ENCODE results near the gene PKIG.
"Not testable (repeated sequence)": the region's sequence is repeated elsewhere in the genome, so short reads cannot be mapped to it uniquely, and the experiment has no call there.

Gene PKIG

DNA sequence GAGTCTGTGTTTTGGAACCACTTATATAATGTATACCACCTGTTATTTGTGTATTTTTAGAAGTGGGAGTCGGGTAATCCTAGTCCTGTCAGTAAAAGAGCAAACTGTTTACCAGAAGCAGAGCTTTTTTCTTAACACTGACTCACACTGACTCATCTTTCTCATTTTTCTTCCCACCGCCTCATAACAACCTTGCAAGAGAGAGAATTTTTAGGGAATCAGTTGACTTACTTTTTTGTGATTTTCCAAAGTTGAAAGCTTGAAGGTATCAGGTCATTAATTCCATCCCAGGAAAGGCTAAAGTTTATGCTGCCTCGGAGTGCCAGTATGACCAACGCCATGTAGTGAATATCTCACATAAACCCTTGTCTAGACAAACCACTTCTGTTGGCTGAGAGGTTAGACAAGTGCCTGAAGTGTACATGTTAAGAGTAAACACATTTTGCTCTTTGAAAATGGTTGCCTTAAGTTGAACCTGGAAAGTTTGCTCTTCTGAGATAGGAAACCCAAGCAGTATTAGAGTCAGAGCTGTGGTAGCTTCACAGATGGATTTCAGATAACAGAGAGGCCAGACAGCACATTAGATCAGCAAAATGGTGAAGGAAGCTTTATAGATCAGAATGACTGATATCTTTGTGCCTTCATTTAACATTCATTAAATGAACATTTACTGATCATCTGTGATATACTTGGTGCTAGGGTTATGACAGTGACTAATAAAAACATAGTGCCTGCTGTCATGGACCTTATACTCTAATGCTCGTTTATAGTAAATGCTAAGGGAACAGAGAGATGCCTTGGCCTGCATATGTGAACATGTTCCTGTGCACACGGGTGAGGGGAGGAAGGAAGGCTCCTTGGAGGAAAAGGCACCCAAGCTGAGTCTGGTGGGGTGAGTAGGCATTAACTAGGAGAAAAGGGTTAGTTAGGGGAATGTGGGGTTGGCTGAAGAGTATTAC lies 29.1 kb upstream of the PKIG start:
- DNase-seq (ENCODE audit: low read depth): no peak
- no peak overlapping the region for H3K4me3 ChIP-seq (ENCODE audit: low read depth, low read length)
- TF ChIP-seq, protein P1, sequence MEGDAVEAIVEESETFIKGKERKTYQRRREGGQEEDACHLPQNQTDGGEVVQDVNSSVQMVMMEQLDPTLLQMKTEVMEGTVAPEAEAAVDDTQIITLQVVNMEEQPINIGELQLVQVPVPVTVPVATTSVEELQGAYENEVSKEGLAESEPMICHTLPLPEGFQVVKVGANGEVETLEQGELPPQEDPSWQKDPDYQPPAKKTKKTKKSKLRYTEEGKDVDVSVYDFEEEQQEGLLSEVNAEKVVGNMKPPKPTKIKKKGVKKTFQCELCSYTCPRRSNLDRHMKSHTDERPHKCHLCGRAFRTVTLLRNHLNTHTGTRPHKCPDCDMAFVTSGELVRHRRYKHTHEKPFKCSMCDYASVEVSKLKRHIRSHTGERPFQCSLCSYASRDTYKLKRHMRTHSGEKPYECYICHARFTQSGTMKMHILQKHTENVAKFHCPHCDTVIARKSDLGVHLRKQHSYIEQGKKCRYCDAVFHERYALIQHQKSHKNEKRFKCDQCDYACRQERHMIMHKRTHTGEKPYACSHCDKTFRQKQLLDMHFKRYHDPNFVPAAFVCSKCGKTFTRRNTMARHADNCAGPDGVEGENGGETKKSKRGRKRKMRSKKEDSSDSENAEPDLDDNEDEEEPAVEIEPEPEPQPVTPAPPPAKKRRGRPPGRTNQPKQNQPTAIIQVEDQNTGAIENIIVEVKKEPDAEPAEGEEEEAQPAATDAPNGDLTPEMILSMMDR (IDR thresholded peaks at IDR 0.05; ENCODE audit: insufficient read depth, low read depth, low read length, missing control alignments): no peak

DNA sequence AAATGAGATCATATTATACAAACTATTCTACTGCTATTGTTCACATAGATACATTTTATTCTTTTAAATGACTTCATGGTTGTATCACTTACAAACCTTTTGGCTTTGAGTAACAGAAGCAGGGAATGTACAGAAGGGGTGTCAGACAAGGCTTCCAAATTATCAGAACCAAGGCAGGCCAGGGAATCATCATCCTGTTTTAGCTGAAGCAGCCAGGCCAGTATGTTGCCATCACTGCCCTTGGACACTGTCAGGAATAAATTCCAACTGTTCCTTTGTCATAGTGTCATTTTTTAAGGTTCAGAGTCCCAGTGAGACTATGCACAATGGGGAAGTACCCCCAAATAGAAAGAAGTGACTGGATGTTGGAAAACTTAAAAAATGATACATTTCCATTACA lies 23.1 kb upstream of the PKIG start:
- no peak overlapping the region for H3K4me3 ChIP-seq (ENCODE audit: low read depth, low read length)
- TF ChIP-seq, protein P1 (IDR thresholded peaks at IDR 0.05; ENCODE audit: insufficient read depth, low read depth, low read length, missing control alignments): no peak
- DNase-seq (ENCODE audit: low read depth): no peak

DNA sequence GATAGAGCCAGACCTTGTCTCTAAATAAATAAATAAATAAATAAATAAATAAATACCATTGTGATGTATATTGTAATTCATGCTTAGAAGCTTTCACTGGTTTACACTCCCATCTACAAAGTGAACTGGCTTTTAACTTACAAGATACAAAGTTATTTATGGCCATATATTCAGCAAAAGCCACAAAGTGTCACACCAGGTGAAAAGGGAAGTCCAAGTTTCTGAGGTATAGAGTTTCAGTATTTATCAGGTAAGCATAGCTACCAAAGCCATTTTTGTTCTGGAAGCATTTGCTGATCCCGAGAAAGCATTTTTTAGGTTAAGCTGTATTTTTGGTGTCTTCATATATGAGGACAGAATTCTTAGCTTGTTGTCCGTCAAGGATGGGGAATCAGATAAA lies 22.1 kb upstream of the PKIG start:
- TF ChIP-seq, protein P1 (IDR thresholded peaks at IDR 0.05; ENCODE audit: insufficient read depth, low read depth, low read length, missing control alignments): no peak
- DNase-seq (ENCODE audit: low read depth): peak; percentile 12
- H3K4me3 ChIP-seq (ENCODE audit: low read depth, low read length): no peak overlapping the region

DNA sequence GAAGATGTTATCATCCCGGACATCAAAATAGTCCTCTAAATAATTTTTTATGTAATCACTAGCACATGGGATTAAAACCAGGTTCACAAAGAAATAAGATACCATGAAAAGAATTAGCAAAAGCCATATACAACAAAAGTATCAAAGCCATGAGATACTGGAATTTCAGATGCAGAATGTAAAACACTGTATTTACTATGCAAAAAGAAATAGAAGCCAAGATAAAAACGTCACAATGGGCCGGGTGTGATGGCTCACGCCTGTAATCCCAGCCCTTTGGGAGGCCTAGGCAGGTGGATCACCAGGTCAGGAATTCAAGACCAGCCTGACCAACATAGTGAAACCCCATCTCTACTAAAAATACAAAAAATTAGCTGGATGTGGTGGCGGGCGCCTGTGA lies 21.6 kb upstream of the PKIG start:
- not testable (repeated sequence) for DNase-seq (ENCODE audit: low read depth); H3K4me3 ChIP-seq (ENCODE audit: low read depth, low read length)

DNA sequence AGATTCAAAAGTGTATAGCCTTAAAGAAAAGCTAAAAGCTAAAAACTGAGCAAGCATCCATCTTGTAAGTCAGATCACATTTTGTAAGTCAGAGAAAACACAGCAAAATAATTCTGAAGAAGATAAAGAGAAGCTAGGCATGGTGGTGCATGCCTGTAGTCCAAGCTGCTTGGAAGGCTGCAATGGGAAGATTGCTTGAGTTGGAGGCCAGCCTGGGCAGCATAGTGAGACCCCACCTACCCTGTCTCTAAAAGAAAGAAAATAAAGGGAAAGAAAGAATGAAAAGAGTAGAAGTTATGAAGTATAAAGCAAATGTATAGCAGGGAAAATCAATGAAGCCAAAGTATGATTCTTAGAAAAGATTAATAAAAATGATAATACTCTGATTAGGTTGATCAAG lies 20.5 kb upstream of the PKIG start:
- DNase-seq (ENCODE audit: low read depth): no peak
- no peak overlapping the region for H3K4me3 ChIP-seq (ENCODE audit: low read depth, low read length)
- TF ChIP-seq, protein P1 (IDR thresholded peaks at IDR 0.05; ENCODE audit: insufficient read depth, low read depth, low read length, missing control alignments): no peak

DNA sequence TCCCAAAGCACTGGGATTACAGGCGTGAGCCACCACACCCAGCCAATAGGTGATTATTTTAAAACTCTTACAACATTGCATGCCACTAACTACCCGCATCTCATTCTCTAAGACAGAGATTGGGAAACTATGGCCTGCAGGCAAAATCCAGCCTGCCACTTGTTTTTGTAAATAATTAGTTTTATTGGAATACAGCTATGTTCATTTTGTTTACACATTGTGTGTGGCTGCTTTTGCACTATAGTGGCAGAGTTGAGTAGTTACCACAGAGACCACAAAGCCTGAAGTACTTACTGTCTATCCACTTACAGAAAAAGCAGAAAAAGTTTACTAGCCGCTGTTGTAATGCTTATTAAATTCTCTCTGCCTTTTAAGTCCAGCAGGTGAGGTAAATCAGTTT lies 16.4 kb upstream of the PKIG start:
- TF ChIP-seq, protein P1 (IDR thresholded peaks at IDR 0.05; ENCODE audit: insufficient read depth, low read depth, low read length, missing control alignments): no peak
- no peak overlapping the region for H3K4me3 ChIP-seq (ENCODE audit: low read depth, low read length)
- no peak for DNase-seq (ENCODE audit: low read depth)

DNA sequence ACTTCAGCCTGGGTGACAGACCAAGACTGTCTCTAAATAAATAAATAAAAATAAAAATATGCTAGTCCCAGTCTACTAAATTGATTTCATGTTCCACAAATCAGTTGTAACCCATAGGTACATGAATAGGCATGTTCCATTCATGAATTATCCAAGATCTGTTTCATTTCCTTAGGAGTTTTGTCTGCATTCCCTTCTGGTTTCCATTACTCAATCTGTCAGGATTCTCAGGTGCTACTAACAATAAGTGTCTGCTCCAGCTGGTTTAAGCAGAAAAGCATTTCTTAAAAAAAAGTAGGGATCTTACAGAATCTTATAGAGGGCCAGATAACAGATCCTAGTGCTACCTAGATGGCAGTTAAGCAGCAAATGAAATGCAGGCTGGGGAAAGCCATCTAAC lies 15.6 kb upstream of the PKIG start:
- TF ChIP-seq, protein P1 (IDR thresholded peaks at IDR 0.05; ENCODE audit: insufficient read depth, low read depth, low read length, missing control alignments): no peak
- DNase-seq (ENCODE audit: low read depth): no peak
- H3K4me3 ChIP-seq (ENCODE audit: low read depth, low read length): no peak overlapping the region
